GM12892 (cell line): ENCODE results near the gene ZNF776.

Experiments
- POLR2A ChIP-seq: IDR thresholded peaks from 2 replicates; pipeline ENCODE4 v1.6.1; 2011; ENCODE audit warnings: low read depth, low read length, control low read depth
- POLR2AphosphoS5 ChIP-seq: IDR thresholded peaks from 2 replicates; pipeline ENCODE4 v1.6.1; 2011; ENCODE audit warnings: low read depth, low read length, control low read depth

DNA sequence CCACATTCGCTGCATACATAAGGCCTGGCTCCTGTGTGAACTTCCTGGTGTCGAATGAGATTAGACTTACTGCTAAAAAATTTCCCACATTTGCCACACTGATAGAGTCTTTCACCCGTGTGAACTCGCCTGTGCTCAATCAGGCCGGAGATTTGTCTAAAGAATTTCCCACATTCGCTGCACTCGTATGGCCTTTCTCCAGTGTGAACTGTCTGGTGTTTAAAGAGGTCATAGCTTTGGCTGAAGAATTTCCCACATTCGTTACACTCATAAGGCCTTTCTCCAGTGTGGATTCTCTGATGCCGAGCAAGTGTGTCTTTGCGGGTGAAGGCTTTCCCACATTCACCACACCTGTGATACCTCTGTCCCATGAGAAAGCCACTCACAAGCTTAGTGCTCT lies 25.7 kb upstream of the ZNF776 start:
- TF ChIP-seq POLR2A (no peak), POLR2AphosphoS5 (no peak)
